ENCODE results near the gene TXNL1. TPM values are rescaled to one million over a fixed set of nuclear protein-coding genes. Genes with fewer than 3 reads are reported as not detected.

The TXNL1 gene
- total and polyA plus RNA-seq, 3 donors from 2014 or later = 60.7 to 107 (median 62.6) TPM

- WGBS, 2 donors = 90 to 93% methylated on average over 5 of the region's 5 CpGs
Measured at GRCh38 chr18:56635007-56635406, 3.4 kb downstream of the TXNL1 start.

GRCh38 chr18:56632070-56633022 lies 6.0 kb downstream of the TXNL1 start:
- DNase-seq = no peak
- peaks cover 16% of the 10 kb centered on the region for H3K4me1 ChIP-seq
- 80 to 85% methylated on average over 7 of the region's 7 CpGs for WGBS, 2 donors
- intact Hi-C loops (cut with DNase I; ENCODE audit: low total_unique reads) = no loop called here
- H3K4me3 ChIP-seq = no peak overlapping the region
- no peaks in the 10 kb centered on the region for H3K36me3 ChIP-seq (ENCODE audit: low read depth, missing control alignments)
- no peak for TF ChIP-seq POLR2A (IDR thresholded peaks at IDR 0.05)
- TF ChIP-seq CTCF (IDR thresholded peaks at IDR 0.05) = no peak
- H3K27ac ChIP-seq = no peak overlapping the region
- H3K9me3 ChIP-seq = no peaks in the 10 kb centered on the region
- H3K27me3 ChIP-seq = no peaks in the 10 kb centered on the region

More at GRCh38 chr18:56635007-56635406, 3.4 kb downstream of the TXNL1 start:
- H3K4me1 ChIP-seq = peaks cover 22% of the 10 kb centered on the region
- intact Hi-C loops (cut with DNase I; ENCODE audit: low total_unique reads) = no loop called here
- DNase-seq = no peak
- no peaks in the 10 kb centered on the region for H3K9me3 ChIP-seq
- no peaks in the 10 kb centered on the region for H3K36me3 ChIP-seq (ENCODE audit: low read depth, missing control alignments)
- no peak overlapping the region for H3K27ac ChIP-seq
- H3K27me3 ChIP-seq = no peaks in the 10 kb centered on the region
- TF ChIP-seq POLR2A (IDR thresholded peaks at IDR 0.05) = no peak
- no peak for TF ChIP-seq CTCF (IDR thresholded peaks at IDR 0.05)
- H3K4me3 ChIP-seq = no peak overlapping the region

DNA sequence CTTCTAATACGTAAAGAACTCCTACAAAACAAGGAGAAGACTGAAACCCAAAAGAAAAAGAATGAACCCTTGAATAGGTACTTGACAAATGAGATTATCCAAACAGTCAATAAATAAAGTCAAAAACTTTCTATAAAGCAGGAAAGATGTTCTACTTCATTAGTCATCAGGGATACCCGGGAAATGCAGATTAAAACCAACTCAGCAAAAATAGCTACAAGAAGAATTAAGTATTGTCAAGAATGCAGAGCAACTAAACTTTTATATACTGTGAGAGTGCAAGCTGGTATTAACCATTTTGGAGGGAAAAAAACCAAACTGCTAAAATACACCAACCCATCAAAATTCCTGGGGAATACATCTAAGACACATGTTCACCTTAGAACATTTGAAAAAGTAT lies 10.4 kb downstream of the TXNL1 start:
- intact Hi-C loops (cut with DNase I; ENCODE audit: low total_unique reads) = no loop called here
- Histone ChIP-seq H3K4me1 (peaks cover 5% of the 10 kb centered on the region), H3K27ac (no peak overlapping the region)

DNA sequence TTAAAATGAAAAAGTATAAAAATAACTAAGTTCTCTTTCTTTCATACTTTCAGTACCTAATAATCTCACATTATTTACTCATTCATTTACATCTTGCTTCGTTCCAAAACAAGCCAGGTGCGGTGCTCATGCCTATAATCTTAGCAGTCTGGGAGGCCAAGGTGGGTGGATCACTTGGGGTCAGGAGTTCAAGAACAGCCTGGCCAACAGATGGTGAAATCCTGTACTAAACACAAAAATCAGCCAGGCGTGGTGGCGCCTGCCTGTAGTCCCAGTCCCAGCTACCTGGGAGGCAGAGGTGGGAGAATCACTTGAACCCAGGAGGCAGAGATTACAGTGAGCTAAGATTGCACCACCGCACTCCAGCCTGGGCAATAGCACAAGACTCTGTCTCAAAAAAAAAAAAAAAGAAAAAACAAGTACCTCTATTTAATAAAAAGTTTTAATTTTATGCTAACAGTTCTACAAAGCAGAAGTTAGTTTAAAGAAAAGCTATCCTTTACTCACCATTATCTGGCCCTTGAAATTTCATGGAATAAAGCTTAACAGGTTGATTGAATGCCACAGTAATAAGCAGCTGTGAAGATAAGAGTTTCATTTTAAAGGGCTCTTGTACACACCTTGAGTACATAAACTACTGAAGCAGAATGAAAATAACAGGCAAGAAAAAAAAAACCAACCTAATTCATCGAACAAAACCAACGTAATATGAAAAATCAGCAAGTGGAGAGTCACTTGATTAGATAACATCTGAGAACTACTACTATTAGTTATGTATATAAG lies 22.5 kb downstream of the TXNL1 start:
- intact Hi-C loops (cut with DNase I; ENCODE audit: low total_unique reads) = no loop called here
- H3K9me3 ChIP-seq = no peaks in the 10 kb centered on the region
- no peak overlapping the region for H3K4me3 ChIP-seq
- no peaks in the 10 kb centered on the region for H3K4me1 ChIP-seq
- H3K27me3 ChIP-seq = no peaks in the 10 kb centered on the region
- TF ChIP-seq POLR2A (IDR thresholded peaks at IDR 0.05) = no peak
- no peak for TF ChIP-seq CTCF (IDR thresholded peaks at IDR 0.05)
- no peak for DNase-seq
- WGBS, 2 donors = 64 to 72% methylated on average over 7 of the region's 7 CpGs
- no peaks in the 10 kb centered on the region for H3K36me3 ChIP-seq (ENCODE audit: low read depth, missing control alignments)
- no peak overlapping the region for H3K27ac ChIP-seq

More for the DNA sequence above, 10.4 kb downstream of the TXNL1 start:
- Histone ChIP-seq H3K36me3 (ENCODE audit: low read depth, missing control alignments) (no peaks in the 10 kb centered on the region), H3K4me3 (no peak overlapping the region), H3K9me3 (no peaks in the 10 kb centered on the region), H3K27me3 (no peaks in the 10 kb centered on the region)
- TF ChIP-seq POLR2A (IDR thresholded peaks at IDR 0.05) (no peak), CTCF (IDR thresholded peaks at IDR 0.05) (no peak)
- WGBS, 2 donors = 77 to 85% methylated on average over 2 of the region's 2 CpGs
- no peak for DNase-seq
